Measurements from ENCODE around the gene SLC15A5.
A peak's percentile ranks its signal among the peaks of the same experiment; 100 is the strongest.

Gene SLC15A5

GRCh38 chr12:16168078-16168477, 109.4 kb downstream of the SLC15A5 start:
- DNase-seq (ENCODE audit: insufficient read length, low spot score) (no peak), FAIRE-seq (no peak)
- TF ChIP-seq, protein P1, sequence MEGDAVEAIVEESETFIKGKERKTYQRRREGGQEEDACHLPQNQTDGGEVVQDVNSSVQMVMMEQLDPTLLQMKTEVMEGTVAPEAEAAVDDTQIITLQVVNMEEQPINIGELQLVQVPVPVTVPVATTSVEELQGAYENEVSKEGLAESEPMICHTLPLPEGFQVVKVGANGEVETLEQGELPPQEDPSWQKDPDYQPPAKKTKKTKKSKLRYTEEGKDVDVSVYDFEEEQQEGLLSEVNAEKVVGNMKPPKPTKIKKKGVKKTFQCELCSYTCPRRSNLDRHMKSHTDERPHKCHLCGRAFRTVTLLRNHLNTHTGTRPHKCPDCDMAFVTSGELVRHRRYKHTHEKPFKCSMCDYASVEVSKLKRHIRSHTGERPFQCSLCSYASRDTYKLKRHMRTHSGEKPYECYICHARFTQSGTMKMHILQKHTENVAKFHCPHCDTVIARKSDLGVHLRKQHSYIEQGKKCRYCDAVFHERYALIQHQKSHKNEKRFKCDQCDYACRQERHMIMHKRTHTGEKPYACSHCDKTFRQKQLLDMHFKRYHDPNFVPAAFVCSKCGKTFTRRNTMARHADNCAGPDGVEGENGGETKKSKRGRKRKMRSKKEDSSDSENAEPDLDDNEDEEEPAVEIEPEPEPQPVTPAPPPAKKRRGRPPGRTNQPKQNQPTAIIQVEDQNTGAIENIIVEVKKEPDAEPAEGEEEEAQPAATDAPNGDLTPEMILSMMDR (IDR thresholded peaks at IDR 0.05; ENCODE audit: insufficient read depth, missing control alignments): no peak

DNA sequence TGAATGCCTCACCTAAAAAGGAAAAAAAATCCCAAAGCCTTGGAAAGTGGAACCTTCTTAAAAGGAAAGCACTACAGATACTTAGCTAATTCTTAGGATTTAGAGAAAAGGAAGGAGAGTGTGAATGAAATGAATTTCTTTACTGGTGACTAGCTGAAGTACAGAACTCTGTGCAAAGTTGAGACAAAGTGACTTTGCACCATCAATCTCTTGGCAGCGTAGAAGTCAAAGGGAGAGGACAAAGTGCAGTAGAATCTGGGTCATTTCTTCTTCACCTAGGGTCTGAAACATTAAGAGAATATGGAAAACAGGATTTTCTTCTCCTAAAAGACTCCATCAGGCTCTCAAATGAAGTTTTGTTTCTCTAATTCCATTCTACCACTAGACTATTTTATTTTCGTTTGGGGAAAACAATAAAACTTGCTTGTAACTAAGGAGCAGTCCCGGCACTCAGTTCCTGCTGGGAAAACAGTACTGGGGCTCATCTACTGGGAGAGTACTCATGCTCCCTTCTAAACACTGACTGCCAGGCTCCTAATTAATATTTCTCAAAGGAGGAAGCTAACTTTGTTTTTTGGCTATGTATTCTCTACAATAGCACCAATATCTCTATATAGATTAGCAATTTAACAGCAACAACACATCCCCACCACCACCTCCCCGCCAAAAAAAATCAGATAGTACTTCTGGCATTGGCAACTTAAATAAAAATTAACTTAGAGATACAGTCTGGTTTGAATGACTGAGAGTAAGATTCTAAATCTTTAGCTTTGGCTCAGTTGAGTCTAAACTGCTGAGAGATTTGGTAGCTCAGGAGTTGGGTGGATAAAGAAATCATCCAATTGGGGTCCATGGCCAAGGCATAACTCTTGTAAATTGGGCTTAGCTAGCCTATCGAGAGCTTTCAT, 110.7 kb downstream of the SLC15A5 start:
- TF ChIP-seq, protein P1 (IDR thresholded peaks at IDR 0.05; ENCODE audit: insufficient read depth, missing control alignments): no peak
- DNase-seq (ENCODE audit: insufficient read length, low spot score) (no peak), FAIRE-seq (no peak)

DNA sequence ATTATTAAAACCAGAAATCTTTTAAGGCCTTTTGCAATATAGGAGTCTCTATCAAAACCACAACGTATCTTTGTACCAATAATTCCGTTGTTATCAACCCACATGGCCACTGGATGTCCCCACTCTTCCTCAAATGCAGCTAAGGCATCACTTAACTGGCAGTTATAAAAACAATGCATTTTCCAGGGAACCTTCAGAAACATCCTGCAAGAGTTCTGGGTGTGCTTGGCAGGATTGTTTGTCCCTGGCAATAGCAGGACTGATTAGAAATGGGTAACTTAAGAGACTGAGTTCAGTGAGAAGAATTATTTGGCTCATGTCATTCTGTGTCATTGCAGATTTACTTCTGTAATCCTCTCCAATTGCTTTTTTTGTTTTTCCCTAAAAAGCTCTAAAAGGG, 112.0 kb downstream of the SLC15A5 start:
- TF ChIP-seq, protein P1 (IDR thresholded peaks at IDR 0.05; ENCODE audit: insufficient read depth, missing control alignments): peak; percentile 90
- FAIRE-seq: peak; percentile 58
- DNase-seq (ENCODE audit: insufficient read length, low spot score): no peak

DNA sequence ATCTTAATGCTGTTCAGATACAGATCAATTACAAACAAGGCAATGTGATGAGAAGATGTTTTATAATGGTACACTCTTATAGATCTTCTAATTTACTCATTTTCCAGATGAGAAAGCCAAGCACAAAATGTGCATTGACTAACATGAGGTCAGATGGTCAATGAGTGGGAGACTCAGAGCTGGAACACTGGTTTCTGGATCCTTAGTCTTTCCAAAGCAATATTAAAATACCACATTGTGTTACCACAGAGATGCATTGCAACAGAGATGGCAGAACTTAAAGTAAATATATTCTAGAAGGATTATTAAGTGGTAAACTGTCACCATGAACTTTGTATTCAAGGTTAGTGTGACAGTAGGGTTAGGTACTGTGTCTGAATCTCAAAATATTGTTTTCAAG, 113.6 kb downstream of the SLC15A5 start:
- DNase-seq (ENCODE audit: insufficient read length, low spot score) (no peak), FAIRE-seq (no peak)
- TF ChIP-seq, protein P1 (IDR thresholded peaks at IDR 0.05; ENCODE audit: insufficient read depth, missing control alignments): no peak

DNA sequence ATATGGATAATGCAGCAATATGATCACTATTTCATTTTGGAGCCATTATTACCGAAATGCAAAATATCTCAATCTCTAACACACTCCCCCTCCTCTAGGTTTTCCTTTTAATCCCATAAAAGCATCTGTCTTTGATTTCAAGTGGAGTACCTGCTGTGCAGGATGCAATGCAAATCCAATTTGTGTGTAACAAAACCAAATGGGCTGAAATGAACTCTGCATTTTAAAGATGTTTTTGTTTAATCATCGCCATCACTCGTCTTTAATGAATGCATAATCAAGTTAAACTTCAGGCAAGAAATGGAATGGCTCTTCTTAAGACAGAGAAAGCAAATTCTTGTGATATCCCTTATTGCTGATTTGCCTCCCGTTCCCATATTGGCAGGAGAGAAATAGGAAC, 114.3 kb downstream of the SLC15A5 start:
- TF ChIP-seq, protein P1 (IDR thresholded peaks at IDR 0.05; ENCODE audit: insufficient read depth, missing control alignments): no peak
- FAIRE-seq (no peak), DNase-seq (ENCODE audit: insufficient read length, low spot score) (no peak)

- DNase-seq (ENCODE audit: insufficient read length, low spot score): no peak
- TF ChIP-seq, protein P1 (IDR thresholded peaks at IDR 0.05; ENCODE audit: insufficient read depth, missing control alignments): no peak
- FAIRE-seq: no peak
These were observed 117.9 kb downstream of the SLC15A5 start for GRCh38 chr12:16159571-16159970.

- TF ChIP-seq, protein P1 (IDR thresholded peaks at IDR 0.05; ENCODE audit: insufficient read depth, missing control alignments): no peak
- no peak for DNase-seq (ENCODE audit: insufficient read length, low spot score)
- FAIRE-seq: no peak
These were observed 119.4 kb downstream of the SLC15A5 start for GRCh38 chr12:16158050-16158449.
